Astrocyte of the cerebellum (primary cell): Measurements from ENCODE around the gene FOXD2.

Experiments
- DNase-seq: peaks from one replicate; pipeline ENCODE4 v3.0.0-alpha.2; 2011; ENCODE audit warnings: low read depth
- H3K4me3 ChIP-seq: 2 replicates; pipeline ENCODE4 v1.5.1; 2011; ENCODE audit warnings: mild to moderate bottlenecking, low read depth, low read length, moderate library complexity
- in situ Hi-C: cut with HindIII; loops from 2 replicates; pipeline ENCODE4 v1.10.0; 2017; ENCODE audit warnings: low sequenced_read_pairs
- TF ChIP-seq, protein P1 (sequence below): IDR thresholded peaks from 2 replicates; pipeline ENCODE4 v1.5.1; 2012; ENCODE audit warnings: low read length, low read depth, moderate library complexity, mild to moderate bottlenecking; ENCODE audit errors: missing control alignments

FOXD2 gene

DNA sequence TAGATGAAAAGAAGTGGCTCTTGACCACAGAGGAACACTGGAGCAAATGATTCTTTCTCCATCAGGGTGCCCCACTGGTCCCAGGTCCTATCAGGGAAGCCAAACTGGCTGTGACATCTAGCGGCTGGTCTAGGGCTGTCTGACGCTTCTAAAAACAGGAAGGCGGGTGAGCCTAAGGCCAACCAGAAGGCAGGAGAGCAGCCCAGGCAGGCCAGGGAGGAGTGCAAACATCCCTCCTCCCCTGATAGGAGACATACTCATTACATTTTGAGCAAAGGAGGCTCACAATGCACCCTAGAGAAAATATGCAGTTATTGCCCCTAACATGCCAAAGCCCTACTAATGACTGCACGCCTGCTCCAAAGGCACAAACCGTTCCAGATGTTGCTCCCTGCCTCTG, 32.1 kb upstream of the FOXD2 start:
- DNase-seq = no peak
- TF ChIP-seq, protein P1, sequence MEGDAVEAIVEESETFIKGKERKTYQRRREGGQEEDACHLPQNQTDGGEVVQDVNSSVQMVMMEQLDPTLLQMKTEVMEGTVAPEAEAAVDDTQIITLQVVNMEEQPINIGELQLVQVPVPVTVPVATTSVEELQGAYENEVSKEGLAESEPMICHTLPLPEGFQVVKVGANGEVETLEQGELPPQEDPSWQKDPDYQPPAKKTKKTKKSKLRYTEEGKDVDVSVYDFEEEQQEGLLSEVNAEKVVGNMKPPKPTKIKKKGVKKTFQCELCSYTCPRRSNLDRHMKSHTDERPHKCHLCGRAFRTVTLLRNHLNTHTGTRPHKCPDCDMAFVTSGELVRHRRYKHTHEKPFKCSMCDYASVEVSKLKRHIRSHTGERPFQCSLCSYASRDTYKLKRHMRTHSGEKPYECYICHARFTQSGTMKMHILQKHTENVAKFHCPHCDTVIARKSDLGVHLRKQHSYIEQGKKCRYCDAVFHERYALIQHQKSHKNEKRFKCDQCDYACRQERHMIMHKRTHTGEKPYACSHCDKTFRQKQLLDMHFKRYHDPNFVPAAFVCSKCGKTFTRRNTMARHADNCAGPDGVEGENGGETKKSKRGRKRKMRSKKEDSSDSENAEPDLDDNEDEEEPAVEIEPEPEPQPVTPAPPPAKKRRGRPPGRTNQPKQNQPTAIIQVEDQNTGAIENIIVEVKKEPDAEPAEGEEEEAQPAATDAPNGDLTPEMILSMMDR = no peak
- in situ Hi-C loops = no loop called here

DNA sequence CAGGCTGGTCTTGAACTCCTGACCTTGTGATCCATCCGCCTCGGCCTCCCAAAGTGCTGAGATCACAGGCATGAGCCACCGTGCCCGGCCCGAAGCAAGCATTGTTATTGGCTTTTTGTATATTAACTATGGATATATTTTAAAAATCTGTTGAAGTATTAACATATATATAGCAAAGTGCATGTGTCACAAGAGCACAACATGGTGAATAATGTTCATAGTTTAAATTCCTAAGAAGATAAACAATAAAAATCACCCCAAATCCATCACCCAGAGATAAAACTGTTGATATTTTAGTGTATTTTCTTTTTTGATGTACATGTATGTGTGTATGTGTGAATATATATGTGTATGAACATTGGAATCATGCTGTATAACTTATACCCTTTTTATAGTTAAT, 30.9 kb upstream of the FOXD2 start:
- no peak overlapping the region for H3K4me3 ChIP-seq
- TF ChIP-seq, protein P1 = no peak
- no peak for DNase-seq
- in situ Hi-C loops = no loop called here

More for the DNA sequence above, 32.1 kb upstream of the FOXD2 start:
- H3K4me3 ChIP-seq = no peak overlapping the region

DNA sequence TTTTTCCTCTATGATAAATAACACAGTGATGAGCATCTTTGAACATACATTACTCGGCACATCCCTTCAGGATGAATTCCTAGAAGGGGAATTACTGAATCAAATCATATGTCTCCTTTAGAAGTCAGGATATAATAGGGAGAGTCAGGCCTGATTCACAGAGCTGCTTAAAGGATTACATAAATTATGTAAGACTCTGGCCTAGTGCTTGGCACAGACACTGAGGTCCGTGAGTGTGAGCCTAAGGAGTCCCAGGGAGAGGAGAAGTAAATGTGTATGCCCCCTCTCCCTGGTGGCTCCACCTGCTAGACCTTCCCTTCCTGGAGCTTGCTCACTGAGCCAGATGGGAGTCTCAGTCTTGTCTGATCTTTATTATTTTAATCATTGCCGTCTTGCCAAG, 30.4 kb upstream of the FOXD2 start:
- TF ChIP-seq, protein P1 = no peak
- no peak overlapping the region for H3K4me3 ChIP-seq
- DNase-seq = no peak
- in situ Hi-C loops = no loop called here

DNA sequence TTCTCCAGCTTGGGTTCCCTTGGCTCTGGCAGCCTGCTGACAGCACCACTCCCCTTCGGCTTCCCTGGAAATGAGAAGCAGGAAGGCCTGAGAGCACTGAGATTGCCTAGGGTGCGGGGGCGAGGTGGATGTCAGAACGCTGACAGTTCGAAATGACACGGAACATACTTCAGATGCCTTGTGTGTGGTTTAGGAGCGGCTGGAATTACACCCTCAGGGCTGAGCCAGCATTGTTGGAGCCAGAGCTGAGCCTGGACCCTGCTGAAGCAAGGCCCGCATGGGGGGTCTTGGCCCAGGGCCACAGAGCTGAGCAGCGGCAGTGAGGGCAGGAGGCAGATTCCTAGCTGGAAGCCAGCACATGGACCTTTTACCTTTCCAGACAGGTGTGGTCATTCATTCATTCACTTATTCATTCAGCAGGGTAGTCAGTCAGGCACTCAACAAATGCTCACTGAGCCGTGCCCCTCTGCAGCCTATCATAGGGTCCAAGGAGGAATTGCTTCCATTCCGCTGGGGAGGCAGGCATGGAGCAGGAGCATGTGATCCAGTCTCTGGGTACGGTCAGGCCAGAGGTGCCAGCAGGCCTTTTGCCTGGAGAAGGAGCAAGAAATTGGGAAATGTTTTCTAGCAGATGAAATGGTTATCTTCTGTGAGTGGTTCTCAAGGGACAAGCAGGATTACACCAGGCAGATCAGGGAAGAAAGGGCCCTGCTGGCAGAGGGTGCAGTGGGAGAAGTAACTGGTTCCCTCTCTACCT, 28.4 kb upstream of the FOXD2 start:
- DNase-seq = peak; percentile 11
- in situ Hi-C loops = no loop called here
- TF ChIP-seq, protein P1 = no peak
- H3K4me3 ChIP-seq = no peak overlapping the region

DNA sequence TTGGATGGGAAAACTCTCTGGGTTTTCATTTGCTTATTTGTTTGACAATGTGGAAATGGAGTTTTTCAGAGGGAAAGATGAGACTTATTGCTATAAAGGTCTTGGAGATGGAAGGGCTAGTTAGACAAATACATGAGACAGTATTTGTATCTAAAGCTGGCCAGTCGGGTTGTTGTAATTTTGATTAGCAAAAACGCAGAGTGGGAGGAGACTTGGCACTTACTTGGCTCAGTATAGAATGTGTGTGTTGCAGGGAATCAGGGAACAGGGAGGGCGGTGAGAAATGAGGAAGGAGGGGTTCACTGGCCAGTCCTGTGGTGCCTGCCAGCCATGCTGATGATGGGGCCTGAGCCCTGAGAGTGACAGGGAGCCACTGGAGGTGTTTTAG, 27.8 kb upstream of the FOXD2 start:
- H3K4me3 ChIP-seq = no peak overlapping the region
- DNase-seq = no peak
- in situ Hi-C loops = no loop called here
- TF ChIP-seq, protein P1 = no peak

DNA sequence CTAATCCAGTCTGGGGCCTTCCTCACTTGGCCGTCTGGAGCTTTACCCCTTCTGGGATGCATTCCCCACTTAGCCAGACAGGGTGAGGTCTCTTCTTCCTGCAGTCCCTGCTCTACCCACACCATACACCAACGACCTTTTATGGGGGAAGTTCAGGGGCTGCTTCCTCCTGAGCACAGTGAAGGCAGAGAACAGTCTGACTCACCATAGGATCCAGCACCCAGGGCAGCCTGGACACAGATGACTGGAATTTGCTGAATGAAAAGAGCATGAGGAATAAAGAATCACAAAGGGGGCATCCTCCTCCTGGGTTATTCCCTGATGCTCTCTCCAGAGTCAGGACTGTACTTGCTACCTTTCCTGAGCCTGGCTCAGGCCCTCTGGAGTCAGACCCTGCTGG, 26.4 kb upstream of the FOXD2 start:
- no peak for DNase-seq
- in situ Hi-C loops = no loop called here
- TF ChIP-seq, protein P1 = no peak
- no peak overlapping the region for H3K4me3 ChIP-seq
